Erythroblast (primary cell): Measurements from ENCODE around the gene GGTLC1.
"Not testable (repeated sequence)": the region's sequence is repeated elsewhere in the genome, so short reads cannot be mapped to it uniquely, and the experiment has no call there.

Experiments used
- GATA1 ChIP-seq: IDR thresholded peaks from 2 replicates; pipeline ENCODE4 v1.6.1; 2011; ENCODE audit warnings: low read depth, mild to moderate bottlenecking, control low read depth, low read length, moderate library complexity
- POLR2A ChIP-seq: IDR thresholded peaks from 2 replicates; pipeline ENCODE4 v1.6.1; 2011; ENCODE audit warnings: mild to moderate bottlenecking, low read length

- TF ChIP-seq POLR2A, GATA1: not testable (repeated sequence)
Observed at GRCh38 chr20:23986716-23987115, 1.9 kb downstream of the GGTLC1 start.
